DMS79 (cell line): Measurements from ENCODE around the gene TBC1D3D.
"Not testable (repeated sequence)": the region's sequence is repeated elsewhere in the genome, so short reads cannot be mapped to it uniquely, and the experiment has no call there.

Source experiments
- DNase-seq: peaks from one replicate; lab custom pipeline; 2025; lab: John Stamatoyannopoulos, UW

The TBC1D3D gene

GRCh38 chr17:38003676-38004075 lies at the start of gene TBC1D3D:
TBC1D3D (plus strand) TSS chr17:38003976; CDS start chr17:38005561, 1,585 bp downstream.
- not testable (repeated sequence) for DNase-seq

GRCh38 chr17:37988960-37989359 lies 14.8 kb upstream of the TBC1D3D start, which contains the start of gene TBC1D3L:
TBC1D3L (minus strand) TSS chr17:37989060; CDS start chr17:37987520, 1,540 bp downstream.
- not testable (repeated sequence) for DNase-seq
